ENCODE results near the gene RNU5D-1. TPM values are rescaled to one million over a fixed set of nuclear protein-coding genes. Genes with fewer than 3 reads are reported as not detected.
A peak's percentile ranks its signal among the peaks of the same experiment; 100 is the strongest.
"Not testable (repeated sequence)": the region's sequence is repeated elsewhere in the genome, so short reads cannot be mapped to it uniquely, and the experiment has no call there.

Gene RNU5D-1
- total and polyA plus RNA-seq, 2 donors from 2014 or later: not detected

- no peak for TF ChIP-seq CTCF (IDR thresholded peaks at IDR 0.05; ENCODE audit: borderline replicate concordance, extremely low read depth, insufficient read depth)
- no peaks in the 10 kb centered on the region for H3K27me3 ChIP-seq (ENCODE audit: control insufficient read depth, insufficient read depth, low read length)
- peak overlapping the region; percentile 65 to 92 (median 91) for H3K4me3 ChIP-seq (ENCODE audit: low read length in 3 of 3)
- peaks cover 0 to 6% (median 5%) of the 10 kb centered on the region in 3 donors for H3K4me1 ChIP-seq (ENCODE audit: control insufficient read depth in 2 of 3, insufficient read depth in 2 of 3, low read depth in 1 of 3, low read length in 3 of 3)
- FAIRE-seq: no peak
- no peaks in the 10 kb centered on the region for H3K36me3 ChIP-seq (ENCODE audit: control insufficient read depth in 2 of 3, insufficient read depth in 3 of 3, low read length in 3 of 3)
- no peaks in the 10 kb centered on the region for H3K9me3 ChIP-seq (ENCODE audit: control insufficient read depth in 2 of 3, insufficient read depth in 1 of 3, low read length in 3 of 3)
- intact Hi-C loops (cut with DNase I): no loop called here
- peak in 1 of 5 donors; percentile 0 for DNase-seq
- no peak overlapping the region for H3K27ac ChIP-seq (ENCODE audit: low read depth in 2 of 2, low read length in 2 of 2)
- H3K9ac ChIP-seq (ENCODE audit: low read length in 3 of 3): peak overlapping the region in 2 of 3 donors; percentile 24 to 84
Measured at GRCh38 chr1:44740179-44740617, 9.2 kb upstream of the RNU5D-1 start.

DNA sequence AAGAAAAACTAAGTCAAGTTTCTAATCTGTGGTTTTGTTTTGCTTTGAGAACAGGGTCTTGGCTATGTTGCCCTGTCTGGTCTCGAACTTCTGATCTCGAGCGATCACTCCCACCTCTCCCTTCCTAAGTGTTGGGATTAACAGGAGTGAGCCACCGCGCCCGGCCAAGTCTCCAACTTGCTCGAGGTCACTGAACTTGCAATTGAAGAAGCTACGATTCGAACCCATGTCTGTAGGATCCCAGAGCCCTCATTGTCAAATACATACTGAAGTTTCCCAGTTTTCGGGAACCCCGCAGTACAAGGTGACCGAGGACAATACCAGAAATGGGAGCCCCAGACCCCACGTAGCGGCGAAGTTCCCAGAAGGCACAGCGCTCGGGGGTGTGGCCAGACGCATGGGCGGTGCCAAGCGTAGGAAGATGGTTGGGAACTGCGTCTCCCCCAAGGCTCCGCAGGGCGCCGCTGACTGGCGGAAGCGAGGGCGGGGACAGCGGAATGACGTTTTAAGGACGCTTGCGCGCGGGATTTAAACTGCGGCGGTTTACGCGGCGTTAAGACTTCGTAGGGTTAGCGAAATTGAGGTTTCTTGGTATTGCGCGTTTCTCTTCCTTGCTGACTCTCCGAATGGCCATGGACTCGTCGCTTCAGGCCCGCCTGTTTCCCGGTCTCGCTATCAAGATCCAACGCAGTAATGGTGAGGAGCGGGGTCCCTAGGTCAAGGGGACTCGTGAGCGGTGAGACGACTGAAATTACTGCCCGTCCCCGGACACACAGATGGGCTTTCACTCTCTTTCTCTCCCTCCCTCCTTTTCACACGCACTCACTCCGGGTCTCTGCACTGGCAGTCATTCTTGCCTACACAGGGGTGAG, 8.6 kb upstream of the RNU5D-1 start, which contains the start of gene KIF2C:
KIF2C (plus strand) TSS at position 531 of the 872 bp plus-strand sequence; CDS start at position 627, 96 bp downstream.
- intact Hi-C loops (cut with DNase I): no loop called here
- no peaks in the 10 kb centered on the region for H3K27me3 ChIP-seq (ENCODE audit: control insufficient read depth, insufficient read depth, low read length)
- H3K4me3 ChIP-seq (ENCODE audit: low read length in 3 of 3): peak within 1 kb of the TSS; percentile 65 to 92 (median 91)
- peak; percentile 98 to 99 (median 98) for DNase-seq
- FAIRE-seq: peak; percentile 94
- H3K27ac ChIP-seq (ENCODE audit: low read depth in 2 of 2, low read length in 2 of 2): peak within 1 kb of the TSS; percentile 84 to 85
- peaks cover 0 to 6% (median 5%) of the 10 kb centered on the region in 3 donors for H3K4me1 ChIP-seq (ENCODE audit: control insufficient read depth in 2 of 3, insufficient read depth in 2 of 3, low read depth in 1 of 3, low read length in 3 of 3)
- no peaks in the 10 kb centered on the region for H3K9me3 ChIP-seq (ENCODE audit: control insufficient read depth in 2 of 3, insufficient read depth in 1 of 3, low read length in 3 of 3)
- H3K9ac ChIP-seq (ENCODE audit: low read length in 3 of 3): peak within 1 kb of the TSS; percentile 56 to 89 (median 79)
- H3K36me3 ChIP-seq (ENCODE audit: control insufficient read depth in 2 of 3, insufficient read depth in 3 of 3, low read length in 3 of 3): no peaks in the 10 kb centered on the region
- TF ChIP-seq CTCF (IDR thresholded peaks at IDR 0.05; ENCODE audit: borderline replicate concordance, extremely low read depth, insufficient read depth): no peak

DNA sequence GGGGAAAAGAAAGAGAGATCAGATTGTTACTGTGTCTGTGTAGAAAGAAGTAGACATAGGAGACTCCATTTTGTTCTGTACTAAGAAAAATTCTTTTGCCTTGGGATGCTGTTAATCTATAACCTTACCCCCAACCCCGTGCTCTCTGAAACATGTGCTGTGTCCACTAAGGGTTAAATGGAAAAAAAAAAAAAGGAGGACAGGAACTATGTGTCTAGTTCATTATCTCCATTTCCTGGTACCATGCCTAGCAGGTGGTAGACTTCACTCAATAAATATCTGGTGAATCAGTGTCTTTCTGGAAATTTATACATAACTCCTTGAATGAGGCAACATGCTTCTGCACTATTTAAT, 8.0 kb upstream of the RNU5D-1 start:
- DNase-seq; H3K27me3 ChIP-seq (ENCODE audit: control insufficient read depth, insufficient read depth, low read length); H3K9me3 ChIP-seq (ENCODE audit: control insufficient read depth in 2 of 3, insufficient read depth in 1 of 3, low read length in 3 of 3); H3K4me1 ChIP-seq (ENCODE audit: control insufficient read depth in 2 of 3, insufficient read depth in 2 of 3, low read depth in 1 of 3, low read length in 3 of 3); intact Hi-C loops (cut with DNase I); H3K36me3 ChIP-seq (ENCODE audit: control insufficient read depth in 2 of 3, insufficient read depth in 3 of 3, low read length in 3 of 3); FAIRE-seq: not testable (repeated sequence)
- H3K27ac ChIP-seq (ENCODE audit: low read depth in 2 of 2, low read length in 2 of 2): peak overlapping the region; percentile 84 to 85
- H3K9ac ChIP-seq (ENCODE audit: low read length in 3 of 3): peak overlapping the region; percentile 56 to 89 (median 79)
- peak overlapping the region; percentile 64 to 92 (median 91) for H3K4me3 ChIP-seq (ENCODE audit: low read length in 3 of 3)

- Histone ChIP-seq H3K4me1 (ENCODE audit: control insufficient read depth in 2 of 3, insufficient read depth in 2 of 3, low read depth in 1 of 3, low read length in 3 of 3) (peaks cover 0 to 6% (median 5%) of the 10 kb centered on the region in 3 donors), H3K4me3 (ENCODE audit: low read length in 3 of 3) (no peak overlapping the region)
- no peak for FAIRE-seq
Measured at GRCh38 chr1:44735992-44736391, 5.0 kb upstream of the RNU5D-1 start.

More at GRCh38 chr1:44735992-44736391, 5.0 kb upstream of the RNU5D-1 start:
- H3K27me3 ChIP-seq (ENCODE audit: control insufficient read depth, insufficient read depth, low read length): no peaks in the 10 kb centered on the region
- H3K27ac ChIP-seq (ENCODE audit: low read depth in 2 of 2, low read length in 2 of 2): no peak overlapping the region
- H3K36me3 ChIP-seq (ENCODE audit: control insufficient read depth in 2 of 3, insufficient read depth in 3 of 3, low read length in 3 of 3): no peaks in the 10 kb centered on the region
- TF ChIP-seq CTCF (IDR thresholded peaks at IDR 0.05; ENCODE audit: borderline replicate concordance, extremely low read depth, insufficient read depth): no peak
- intact Hi-C loops (cut with DNase I): no loop called here
- no peaks in the 10 kb centered on the region for H3K9me3 ChIP-seq (ENCODE audit: control insufficient read depth in 2 of 3, insufficient read depth in 1 of 3, low read length in 3 of 3)
- no peak overlapping the region for H3K9ac ChIP-seq (ENCODE audit: low read length in 3 of 3)
- no peak for DNase-seq

Data from kidney (tissue), 14 donors.